Neuronal stem cell (in vitro differentiated cells): ENCODE results near the gene TOM1L2.
A peak's percentile ranks its signal among the peaks of the same experiment; 100 is the strongest.

ENCODE experiments used
- DNase-seq: peaks from one replicate; pipeline ENCODE4 v3.0.0-alpha.2; 2013; ENCODE audit warnings: low spot score
- H2AFZ ChIP-seq: one replicate; pipeline ENCODE4 v1.6.1; 2013; ENCODE audit warnings: mild to moderate bottlenecking, low read length, inconsistent platforms
- H2AK5ac ChIP-seq: 2 replicates; pipeline ENCODE4 v1.6.1; 2013; ENCODE audit warnings: low read depth, mild to moderate bottlenecking, inconsistent platforms, low read length, moderate library complexity, mixed read lengths
- H2BK120ac ChIP-seq: 2 replicates; pipeline ENCODE4 v1.6.1; 2013; ENCODE audit warnings: low read depth, mild to moderate bottlenecking, inconsistent platforms, low read length, moderate library complexity, mixed read lengths
- H2BK12ac ChIP-seq: one replicate; pipeline ENCODE4 v1.6.1; 2013; ENCODE audit warnings: low read length, inconsistent platforms
- H2BK15ac ChIP-seq: 2 replicates; pipeline ENCODE4 v1.6.1; 2013; ENCODE audit warnings: mild to moderate bottlenecking, low read length, inconsistent platforms, mixed read lengths
- H2BK5ac ChIP-seq: one replicate; pipeline ENCODE4 v1.6.1; 2013; ENCODE audit warnings: inconsistent platforms, mild to moderate bottlenecking, low read length, moderate library complexity
- H3K14ac ChIP-seq: one replicate; pipeline ENCODE4 v1.6.1; 2013; ENCODE audit warnings: low read length, inconsistent platforms
- H3K18ac ChIP-seq: 2 replicates; pipeline ENCODE4 v1.6.1; 2013; ENCODE audit warnings: low read length, inconsistent platforms
- H3K23ac ChIP-seq: 2 replicates; pipeline ENCODE4 v1.6.1; 2013; ENCODE audit warnings: low read depth, mild to moderate bottlenecking, mixed read lengths, low read length, inconsistent platforms; ENCODE audit not compliant: poor library complexity
- H3K27ac ChIP-seq: replicated peaks from 3 replicates; pipeline ENCODE4 v1.5.1; 2013; ENCODE audit warnings: low read length, inconsistent platforms
- H3K27me3 ChIP-seq, 3 experiments: 2 replicates each; pipeline ENCODE4 v1.6.1; 2013; ENCODE audit warnings: low read length in 3 of 3, mild to moderate bottlenecking in 2 of 3, inconsistent platforms in 1 of 3, low read depth in 1 of 3, mixed read lengths in 1 of 3, moderate library complexity in 1 of 3; ENCODE audit not compliant: control insufficient read depth in 3 of 3, insufficient read depth in 3 of 3
- H3K36me3 ChIP-seq, 2 donors: replicated peaks in 1 of 2; 2 replicates each; pipeline ENCODE4 v1.6.1; 2013; ENCODE audit warnings: low read length in 2 of 2; ENCODE audit not compliant: control insufficient read depth in 2 of 2, insufficient read depth in 2 of 2
- H3K4ac ChIP-seq: 2 replicates; pipeline ENCODE4 v1.6.1; 2013; ENCODE audit warnings: inconsistent platforms, mild to moderate bottlenecking, low read length, moderate library complexity
- H3K4me1 ChIP-seq, 2 donors: 1 replicate in 1 of 2; 2 replicates in 1 of 2; pipeline ENCODE4 v1.6.1; 2013; ENCODE audit warnings: low read length in 2 of 2, low read depth in 1 of 2; ENCODE audit not compliant: control insufficient read depth in 2 of 2, insufficient read depth in 1 of 2
- H3K4me2 ChIP-seq: one replicate; pipeline ENCODE4 v1.6.1; 2013; ENCODE audit warnings: mild to moderate bottlenecking, low read length, inconsistent platforms; ENCODE audit not compliant: insufficient read depth, poor library complexity, severe bottlenecking
- H3K4me3 ChIP-seq, 2 donors: 2 replicates each; pipeline ENCODE4 v1.5.1; 2013; ENCODE audit warnings: low read length in 2 of 2, mild to moderate bottlenecking in 2 of 2, inconsistent platforms in 1 of 2, moderate library complexity in 1 of 2
- H3K79me1 ChIP-seq: one replicate; pipeline ENCODE4 v1.6.1; 2013; ENCODE audit warnings: low read depth, mild to moderate bottlenecking, inconsistent platforms, low read length, moderate library complexity
- H3K9ac ChIP-seq: one replicate; pipeline ENCODE4 v1.6.1; 2013; ENCODE audit warnings: mild to moderate bottlenecking, low read depth, low read length, inconsistent platforms; ENCODE audit not compliant: poor library complexity
- H3K9me3 ChIP-seq, 2 donors: replicated peaks in 1 of 2; 2 replicates each; pipeline versions ENCODE3 to v1.6.1; 2013; ENCODE audit warnings: low read length in 2 of 2, mild to moderate bottlenecking in 2 of 2, inconsistent platforms in 1 of 2, low read depth in 1 of 2, mixed read lengths in 1 of 2, moderate library complexity in 1 of 2; ENCODE audit not compliant: control insufficient read depth in 2 of 2, insufficient read depth in 1 of 2
- H4K8ac ChIP-seq: one replicate; pipeline ENCODE4 v1.6.1; 2013; ENCODE audit warnings: low read depth, mild to moderate bottlenecking, inconsistent platforms, low read length, moderate library complexity
- H4K91ac ChIP-seq: one replicate; pipeline ENCODE4 v1.6.1; 2013; ENCODE audit warnings: low read length, low read depth, mild to moderate bottlenecking, inconsistent platforms; ENCODE audit not compliant: poor library complexity
- WGBS, 2 donors: extraction: QIAGEN DNeasy Blood & Tissue Kit; methylation state at CpG; one replicate each; pipeline ENCODE4 v1.1.7; 2013; ENCODE audit warnings: missing lambda C conversion rate in 2 of 2, mixed read lengths in 1 of 2; ENCODE audit not compliant: insufficient read length in 2 of 2, insufficient replicate concordance in 1 of 2; ENCODE audit errors: extremely low coverage in 2 of 2; 5-methylcytosine and 5-hydroxymethylcytosine counted together

TOM1L2 gene

DNA sequence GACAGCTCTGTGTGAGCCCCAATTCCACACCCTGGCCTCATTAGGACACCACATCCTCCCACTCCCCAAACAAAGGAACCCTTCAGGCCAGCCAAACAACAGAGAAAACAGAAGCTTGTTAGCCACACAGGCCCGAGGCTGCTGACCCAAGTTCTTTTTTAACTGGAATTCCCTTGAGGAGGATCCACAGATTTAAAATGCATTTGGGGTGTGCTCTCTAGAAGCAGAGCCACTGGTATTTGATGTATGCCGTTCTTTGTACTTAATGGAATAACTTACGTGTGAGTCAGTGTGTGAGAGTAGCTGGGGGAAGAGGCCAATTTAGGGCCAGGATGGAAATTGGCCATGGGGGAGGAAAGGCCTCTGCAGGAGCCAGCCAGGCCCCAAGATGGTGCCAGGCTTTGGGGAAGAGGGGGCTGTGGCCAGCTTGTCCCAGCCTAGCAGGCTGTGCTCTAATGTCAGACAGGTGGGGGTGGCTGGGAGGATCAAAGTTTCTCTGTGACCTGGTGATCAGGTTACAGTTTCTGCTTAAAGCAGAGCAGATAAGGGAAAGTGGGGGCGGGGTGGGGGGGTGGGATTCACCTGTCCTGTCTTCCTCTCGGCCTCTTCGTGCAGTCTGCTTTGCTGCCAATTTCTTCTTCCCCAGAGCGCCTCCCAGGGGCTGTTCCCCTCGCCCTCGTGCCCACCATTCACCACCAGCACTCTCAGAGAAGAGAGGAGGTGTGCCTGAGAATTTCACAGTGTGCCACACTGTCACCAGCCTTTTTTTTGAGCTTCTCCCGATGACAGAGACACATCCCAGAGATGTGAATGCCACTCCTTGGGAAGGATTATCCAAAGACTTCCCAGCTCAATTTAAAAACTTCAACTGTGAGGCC lies 50.8 kb downstream of the TOM1L2 start:
- DNase-seq, result peak; percentile 86
- Histone ChIP-seq H3K4me2 (no peak overlapping the region), H3K18ac (peak overlapping the region; percentile 87), H2AFZ (peak overlapping the region; percentile 66), H2BK12ac (no peak overlapping the region), H2AK5ac (peak overlapping the region; percentile 8), H4K91ac (no peak overlapping the region), H3K23ac (no peak overlapping the region), H3K27me3 (no peaks in the 10 kb centered on the region), H3K36me3 (no peaks in the 10 kb centered on the region), H3K9me3 (no peaks in the 10 kb centered on the region), H3K79me1 (no peaks in the 10 kb centered on the region), H2BK5ac (peak overlapping the region; percentile 61), H3K27ac (peak overlapping the region; percentile 97), H4K8ac (no peak overlapping the region), H3K9ac (no peak overlapping the region), H2BK120ac (peak overlapping the region; percentile 29), H3K4ac (no peak overlapping the region), H3K14ac (peak overlapping the region; percentile 12), H3K4me1 (peaks cover 22 to 23% of the 10 kb centered on the region in 2 donors), H3K4me3 (no peak overlapping the region), H2BK15ac (peak overlapping the region; percentile 8)
- no CpG with 5 or more reads among the region's 10 CpGs for WGBS, 2 donors

DNA sequence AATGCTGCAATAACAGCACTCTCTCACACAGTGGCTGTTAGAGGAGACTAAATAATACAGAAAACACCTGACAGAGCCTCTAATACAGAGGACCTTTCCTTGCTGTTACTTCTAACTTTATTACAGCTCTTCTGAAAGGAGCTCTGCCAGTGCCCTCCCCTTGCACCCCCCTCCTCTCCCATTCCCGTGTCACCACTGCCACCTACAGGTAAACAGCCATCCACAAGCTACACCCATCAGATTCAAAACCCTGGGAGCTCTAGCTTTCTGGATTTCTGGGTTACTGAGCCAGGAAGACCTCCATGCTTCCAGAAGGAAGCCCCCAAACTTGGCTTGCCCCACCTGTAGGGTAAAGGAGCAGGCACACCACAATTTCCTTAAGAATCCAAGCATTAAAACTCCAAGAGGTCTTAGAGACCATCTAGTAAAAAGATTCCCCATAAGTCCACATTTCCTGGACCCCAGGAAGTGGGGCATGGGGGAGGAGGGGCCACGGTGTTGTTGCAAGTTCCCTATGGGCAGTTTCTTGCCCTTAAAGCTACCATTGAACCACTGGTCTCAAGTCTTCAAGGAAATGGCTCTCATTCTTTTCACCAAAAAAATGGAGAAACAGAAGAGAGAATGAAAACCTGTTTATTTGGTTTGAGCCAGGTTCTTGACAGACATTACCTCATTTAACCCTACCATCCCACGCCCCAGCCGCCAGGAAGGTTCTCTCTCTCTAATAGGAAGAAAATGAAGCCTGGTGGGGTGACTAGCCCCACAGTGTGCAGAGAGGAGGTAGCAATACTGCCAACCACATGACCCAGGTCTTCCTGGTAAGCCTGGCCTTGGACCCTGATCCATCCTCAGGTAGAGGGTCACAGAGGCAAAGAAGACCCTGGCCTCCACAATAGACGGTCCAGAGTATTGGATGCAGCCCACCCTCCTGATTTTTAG lies 52.8 kb downstream of the TOM1L2 start:
- Histone ChIP-seq H3K4me2 (no peak overlapping the region), H4K8ac (no peak overlapping the region), H2BK15ac (peak overlapping the region; percentile 97), H3K9me3 (no peaks in the 10 kb centered on the region), H3K36me3 (no peaks in the 10 kb centered on the region), H3K27ac (peak overlapping the region; percentile 31), H3K9ac (no peak overlapping the region), H2BK120ac (peak overlapping the region; percentile 99), H2AFZ (peak overlapping the region; percentile 59), H2BK12ac (peak overlapping the region; percentile 85), H4K91ac (no peak overlapping the region), H3K23ac (no peak overlapping the region), H3K4me3 (no peak overlapping the region), H2BK5ac (no peak overlapping the region), H3K27me3 (no peaks in the 10 kb centered on the region), H3K18ac (peak overlapping the region; percentile 78), H3K4me1 (peaks cover 24 to 27% of the 10 kb centered on the region in 2 donors), H3K79me1 (no peaks in the 10 kb centered on the region), H2AK5ac (peak overlapping the region; percentile 86), H3K4ac (no peak overlapping the region), H3K14ac (no peak overlapping the region)
- DNase-seq, result peak; percentile 65
- no CpG with 5 or more reads among the region's 5 CpGs for WGBS, 2 donors

DNA sequence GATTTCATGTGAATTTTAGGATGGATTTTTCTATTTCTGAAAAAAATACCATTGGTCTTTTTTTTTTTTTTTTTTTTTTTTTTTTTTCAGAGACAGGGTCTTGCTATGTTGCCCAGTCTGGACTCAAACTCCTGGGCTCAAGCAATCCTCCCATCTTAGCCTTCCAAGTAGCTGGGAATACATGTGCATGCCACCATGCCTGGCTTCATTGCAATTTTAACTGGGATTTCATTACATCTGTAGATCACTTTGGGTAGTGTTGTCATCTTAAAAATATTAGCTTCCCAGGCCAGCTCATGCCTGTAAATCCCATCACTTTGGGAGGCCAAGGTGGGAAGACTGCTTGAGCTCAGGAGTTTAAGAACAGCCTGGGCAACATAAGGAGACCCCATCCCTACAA lies 54.8 kb downstream of the TOM1L2 start:
- H2BK120ac ChIP-seq, result no peak overlapping the region

DNA sequence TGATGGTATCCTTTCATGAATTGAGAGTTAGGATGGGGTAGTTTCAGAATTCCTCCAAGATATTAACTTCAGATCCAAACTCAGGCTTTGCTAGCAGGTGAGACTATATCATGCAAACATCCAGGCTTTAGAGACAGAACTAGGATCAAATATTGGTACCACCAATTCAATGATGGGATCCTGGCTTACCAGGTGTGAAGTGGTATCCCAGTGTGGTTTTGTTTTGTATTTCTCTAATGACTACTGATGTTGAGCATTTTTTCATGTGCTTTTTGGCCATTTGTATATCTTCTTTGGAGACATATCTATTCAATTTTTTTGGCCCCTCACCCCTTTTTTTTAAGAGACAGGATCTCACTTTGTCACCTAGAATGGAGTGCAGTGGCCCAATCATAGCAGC lies 57.0 kb downstream of the TOM1L2 start:
- Histone ChIP-seq H3K4me3 (no peak overlapping the region), H3K23ac (no peak overlapping the region), H2BK120ac (no peak overlapping the region)

More for the DNA sequence above, 54.8 kb downstream of the TOM1L2 start:
- no peak overlapping the region for H3K27ac ChIP-seq
- H2BK5ac ChIP-seq, result no peak overlapping the region
- H3K4me3 ChIP-seq, result no peak overlapping the region
- H3K4me1 ChIP-seq, result peaks cover 25 to 32% of the 10 kb centered on the region in 2 donors
- H3K9ac ChIP-seq, result no peak overlapping the region
- no peaks in the 10 kb centered on the region for H3K79me1 ChIP-seq
- H4K8ac ChIP-seq, result no peak overlapping the region
- no peak overlapping the region for H3K4ac ChIP-seq
- H3K36me3 ChIP-seq, result no peaks in the 10 kb centered on the region
- no peaks in the 10 kb centered on the region for H3K27me3 ChIP-seq
- H3K9me3 ChIP-seq, result no peaks in the 10 kb centered on the region
- H2BK12ac ChIP-seq, result no peak overlapping the region
- DNase-seq, result no peak
- no peak overlapping the region for H3K4me2 ChIP-seq
- H3K23ac ChIP-seq, result no peak overlapping the region
- H2AFZ ChIP-seq, result no peak overlapping the region
- no peak overlapping the region for H3K18ac ChIP-seq
- H2AK5ac ChIP-seq, result no peak overlapping the region
- no peak overlapping the region for H2BK15ac ChIP-seq
- no peak overlapping the region for H4K91ac ChIP-seq
- no peak overlapping the region for H3K14ac ChIP-seq

More for the DNA sequence above, 57.0 kb downstream of the TOM1L2 start:
- no peak overlapping the region for H3K9ac ChIP-seq
- no peak overlapping the region for H3K4me2 ChIP-seq
- H2BK15ac ChIP-seq, result no peak overlapping the region
- H2AK5ac ChIP-seq, result no peak overlapping the region
- no peak overlapping the region for H3K18ac ChIP-seq
- no peaks in the 10 kb centered on the region for H3K36me3 ChIP-seq
- H3K27me3 ChIP-seq, result no peaks in the 10 kb centered on the region
- no peak for DNase-seq
- no peaks in the 10 kb centered on the region for H3K79me1 ChIP-seq
- H3K4me1 ChIP-seq, result peaks cover 23 to 25% of the 10 kb centered on the region in 2 donors
- no peak overlapping the region for H2BK5ac ChIP-seq
- H3K27ac ChIP-seq, result no peak overlapping the region
- no peak overlapping the region for H2BK12ac ChIP-seq
- H2AFZ ChIP-seq, result no peak overlapping the region
- no peak overlapping the region for H3K4ac ChIP-seq
- H3K9me3 ChIP-seq, result no peaks in the 10 kb centered on the region
- H4K8ac ChIP-seq, result no peak overlapping the region
- no peak overlapping the region for H3K14ac ChIP-seq
- H4K91ac ChIP-seq, result no peak overlapping the region
